SU-DHL-6 (cell line): ENCODE measurements around the gene ITPR1.

ENCODE experiments used
- H2AFZ ChIP-seq: fragments of 200-600 bp; sonication (generic); 2 replicates; pipeline ENCODE4 v1.6.1; 2014; ENCODE audit warnings: low read depth, mild to moderate bottlenecking, moderate library complexity, mixed read lengths, antibody characterized with exemption, low read length; ENCODE audit not compliant: severe bottlenecking
- H3F3A ChIP-seq: fragments of 200-600 bp; shearing (Covaris generic); 2 replicates; pipeline ENCODE4 v1.6.0; 2016; ENCODE audit warnings: antibody characterized with exemption, mild to moderate bottlenecking; ENCODE audit not compliant: insufficient read depth
- H3K27ac ChIP-seq: fragments of 200-600 bp; sonication (generic); 2 replicates; pipeline ENCODE4 v1.5.1; 2016; ENCODE audit warnings: low read depth, mild to moderate bottlenecking, low read length, moderate library complexity, mixed read lengths
- H3K27me3 ChIP-seq: fragments of 200-600 bp; sonication (generic), shearing (Covaris generic); 2 replicates; pipeline ENCODE4 v1.6.0; 2014; ENCODE audit warnings: mild to moderate bottlenecking, low read length
- H3K36me3 ChIP-seq: fragments of 200-600 bp; sonication (generic); 2 replicates; pipeline ENCODE4 v1.6.1; 2014; ENCODE audit warnings: mild to moderate bottlenecking, low read length, mixed read lengths
- H3K4me2 ChIP-seq: fragments of 300-600, 200-600 bp; shearing (Covaris generic), sonication (generic); 2 replicates; pipeline ENCODE4 v1.6.0; 2014; ENCODE audit warnings: low read length, low read depth, mild to moderate bottlenecking; ENCODE audit not compliant: poor library complexity, severe bottlenecking
- H3K4me3 ChIP-seq: fragments of 200-600 bp; sonication (generic); 2 replicates; pipeline ENCODE4 v1.5.1; 2014; ENCODE audit warnings: antibody characterized with exemption, low read length, mild to moderate bottlenecking, mixed read lengths; ENCODE audit not compliant: insufficient read depth, poor library complexity, severe bottlenecking
- H3K79me2 ChIP-seq: fragments of 200-600 bp; sonication (generic); 2 replicates; pipeline ENCODE4 v1.6.1; 2014; ENCODE audit warnings: mild to moderate bottlenecking, low read length, moderate library complexity; ENCODE audit not compliant: insufficient read depth
- H3K9ac ChIP-seq: fragments of 200-600 bp; sonication (generic); 2 replicates; pipeline ENCODE4 v1.7.0; 2014; ENCODE audit warnings: mild to moderate bottlenecking, low read length
- H3K9me2 ChIP-seq: fragments of 200-600 bp; sonication (generic); replicated peaks from 2 replicates; pipeline ENCODE4 v1.6.1; 2014; ENCODE audit warnings: low read length; ENCODE audit not compliant: insufficient read depth
- H3K9me3 ChIP-seq: fragments of 200-600 bp; sonication (generic); 2 replicates; pipeline ENCODE4 v1.6.1; 2014; ENCODE audit warnings: low read length, mixed read lengths; ENCODE audit not compliant: insufficient read depth
- H4K20me1 ChIP-seq: fragments of 200-600 bp; sonication (generic); 2 replicates; pipeline ENCODE4 v1.6.1; 2014; ENCODE audit warnings: low read depth, mild to moderate bottlenecking, antibody characterized with exemption, low read length, moderate library complexity, mixed read lengths
- CTCF ChIP-seq: fragments of 200-600 bp; sonication (generic); IDR thresholded peaks from one replicate; pipeline ENCODE4 v1.5.1; 2017; ENCODE audit warnings: antibody characterized with exemption, mild to moderate bottlenecking, low read length, moderate library complexity; ENCODE audit not compliant: insufficient read depth, poor library complexity, severe bottlenecking
- EZH2phosphoT487 ChIP-seq: fragments of 200-600 bp; sonication (generic), shearing (Covaris generic); conservative IDR thresholded peaks from 2 replicates; pipeline ENCODE4 v1.6.1; 2018; ENCODE audit warnings: mild to moderate bottlenecking, antibody characterized with exemption, low read length, moderate library complexity, mixed read lengths

ITPR1 gene

GRCh38 chr3:4514321-4514720 is 21.2 kb downstream of the ITPR1 start:
- H3K79me2 ChIP-seq, result no peaks in the 10 kb centered on the region
- H3K4me3 ChIP-seq, result no peak overlapping the region
- H4K20me1 ChIP-seq, result no peaks in the 10 kb centered on the region
- no peaks in the 10 kb centered on the region for H3K36me3 ChIP-seq
- no peak overlapping the region for H3K27ac ChIP-seq
- H3K27me3 ChIP-seq, result no peaks in the 10 kb centered on the region
- no peak for TF ChIP-seq EZH2phosphoT487
- TF ChIP-seq CTCF, result no peak
- no peaks in the 10 kb centered on the region for H3K9me3 ChIP-seq
- H3F3A ChIP-seq, result no peaks in the 10 kb centered on the region
- no peaks in the 10 kb centered on the region for H3K9me2 ChIP-seq
- no peak overlapping the region for H3K9ac ChIP-seq
- no peak overlapping the region for H2AFZ ChIP-seq
- no peak overlapping the region for H3K4me2 ChIP-seq

GRCh38 chr3:4514916-4515315 is 21.8 kb downstream of the ITPR1 start:
- no peaks in the 10 kb centered on the region for H4K20me1 ChIP-seq
- no peaks in the 10 kb centered on the region for H3K9me2 ChIP-seq
- H3K79me2 ChIP-seq, result no peaks in the 10 kb centered on the region
- no peaks in the 10 kb centered on the region for H3K9me3 ChIP-seq
- H3K4me2 ChIP-seq, result no peak overlapping the region
- no peaks in the 10 kb centered on the region for H3K27me3 ChIP-seq
- no peak overlapping the region for H3K4me3 ChIP-seq
- no peak overlapping the region for H3K27ac ChIP-seq
- H2AFZ ChIP-seq, result no peak overlapping the region
- no peaks in the 10 kb centered on the region for H3F3A ChIP-seq
- no peaks in the 10 kb centered on the region for H3K36me3 ChIP-seq
- H3K9ac ChIP-seq, result no peak overlapping the region
- no peak for TF ChIP-seq CTCF

GRCh38 chr3:4515916-4516579 is 22.9 kb downstream of the ITPR1 start:
- Histone ChIP-seq H2AFZ (no peak overlapping the region), H3K27ac (no peak overlapping the region), H3K9me2 (no peaks in the 10 kb centered on the region), H3K36me3 (no peaks in the 10 kb centered on the region), H3K27me3 (no peaks in the 10 kb centered on the region), H3K4me2 (no peak overlapping the region), H3F3A (no peaks in the 10 kb centered on the region), H3K9ac (no peak overlapping the region), H4K20me1 (no peaks in the 10 kb centered on the region), H3K4me3 (no peak overlapping the region), H3K79me2 (no peaks in the 10 kb centered on the region), H3K9me3 (no peaks in the 10 kb centered on the region)
- TF ChIP-seq EZH2phosphoT487 (no peak), CTCF (no peak)

- no peak overlapping the region for H2AFZ ChIP-seq
- H3K9me3 ChIP-seq, result no peaks in the 10 kb centered on the region
- H3F3A ChIP-seq, result no peaks in the 10 kb centered on the region
- no peaks in the 10 kb centered on the region for H3K79me2 ChIP-seq
- H3K27ac ChIP-seq, result no peak overlapping the region
- H3K27me3 ChIP-seq, result no peaks in the 10 kb centered on the region
- no peaks in the 10 kb centered on the region for H4K20me1 ChIP-seq
- no peak overlapping the region for H3K9ac ChIP-seq
- no peaks in the 10 kb centered on the region for H3K36me3 ChIP-seq
- TF ChIP-seq EZH2phosphoT487 (no peak), CTCF (no peak)
- no peak overlapping the region for H3K4me3 ChIP-seq
- no peaks in the 10 kb centered on the region for H3K9me2 ChIP-seq
- H3K4me2 ChIP-seq, result no peak overlapping the region
These were observed 23.9 kb downstream of the ITPR1 start for GRCh38 chr3:4517093-4517492.
